ENCODE data around the gene POTEI.
"Not testable (repeated sequence)": the region's sequence is repeated elsewhere in the genome, so short reads cannot be mapped to it uniquely, and the experiment has no call there.

POTEI gene

GRCh38 chr2:130509228-130509627 lies at the start of gene POTEI:
POTEI (minus strand) TSS chr2:130509328; CDS start chr2:130509235, 93 bp downstream.
- in situ Hi-C loops (cut with MboI; ENCODE audit: low sequenced_read_pairs): not testable (repeated sequence)

GRCh38 chr2:130556441-130556840 lies 47.3 kb upstream of the POTEI start:
- in situ Hi-C loops (cut with MboI; ENCODE audit: low sequenced_read_pairs): not testable (repeated sequence)

DNA sequence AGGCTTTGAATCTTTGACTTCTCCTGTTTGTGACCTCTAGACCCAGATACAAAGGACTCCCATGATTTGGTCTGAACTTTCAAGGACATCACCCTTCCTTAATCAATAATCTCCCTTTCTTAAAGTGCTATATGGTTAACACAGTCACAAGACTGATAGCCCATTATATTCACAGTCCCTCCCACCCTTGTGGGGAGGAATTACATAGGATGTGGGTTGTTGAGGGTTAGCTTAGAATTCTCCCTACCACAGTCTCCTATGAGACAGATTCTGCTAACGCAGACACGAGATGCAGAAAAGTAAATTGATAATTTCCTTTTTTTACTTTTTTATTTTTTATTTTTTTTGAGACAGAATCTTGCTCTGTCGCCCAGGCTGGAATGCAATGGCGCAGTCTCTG lies 45.0 kb upstream of the POTEI start:
- in situ Hi-C loops (cut with MboI; ENCODE audit: low sequenced_read_pairs): not testable (repeated sequence)

DNA sequence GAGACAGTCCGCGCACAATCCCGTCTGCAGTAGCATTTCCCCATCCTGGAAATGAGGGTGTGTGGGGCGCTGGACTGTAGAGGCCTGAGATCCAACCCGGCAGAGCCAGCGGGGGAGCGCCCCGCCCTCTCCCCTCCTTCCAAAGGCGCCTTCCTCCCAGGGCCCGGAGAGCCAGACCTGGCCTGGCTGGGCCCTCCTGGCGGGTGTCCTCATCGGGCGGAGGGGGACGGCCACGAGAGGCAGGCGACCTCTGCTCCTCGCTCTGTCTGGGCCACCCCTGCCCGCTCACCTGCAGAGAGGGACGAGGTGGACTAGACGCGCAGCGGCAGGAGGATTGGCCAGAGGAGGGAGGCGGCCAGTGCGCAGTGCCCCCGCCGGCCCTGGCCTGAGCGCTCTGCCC lies 40.3 kb upstream of the POTEI start:
- in situ Hi-C loops (cut with MboI; ENCODE audit: low sequenced_read_pairs): not testable (repeated sequence)

DNA sequence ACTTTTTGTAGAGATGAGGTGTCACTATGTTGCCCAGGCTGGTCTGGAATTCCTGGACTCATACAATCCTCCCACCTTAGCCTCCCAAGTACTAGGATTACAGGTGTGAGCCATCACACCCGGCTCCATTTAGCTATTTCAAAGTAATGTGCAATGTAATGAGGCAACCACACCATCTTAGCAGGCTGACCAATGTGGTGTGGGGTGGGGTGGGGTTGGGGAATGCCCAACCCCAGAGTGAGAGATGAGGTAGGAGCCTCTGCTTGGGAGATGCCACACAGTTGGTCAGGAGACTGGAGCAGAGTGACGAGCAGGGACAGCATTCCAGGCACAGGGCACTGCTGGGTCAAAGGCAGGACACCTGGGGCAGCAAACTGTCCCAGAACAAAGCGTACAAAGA lies 39.3 kb upstream of the POTEI start:
- in situ Hi-C loops (cut with MboI; ENCODE audit: low sequenced_read_pairs): not testable (repeated sequence)

DNA sequence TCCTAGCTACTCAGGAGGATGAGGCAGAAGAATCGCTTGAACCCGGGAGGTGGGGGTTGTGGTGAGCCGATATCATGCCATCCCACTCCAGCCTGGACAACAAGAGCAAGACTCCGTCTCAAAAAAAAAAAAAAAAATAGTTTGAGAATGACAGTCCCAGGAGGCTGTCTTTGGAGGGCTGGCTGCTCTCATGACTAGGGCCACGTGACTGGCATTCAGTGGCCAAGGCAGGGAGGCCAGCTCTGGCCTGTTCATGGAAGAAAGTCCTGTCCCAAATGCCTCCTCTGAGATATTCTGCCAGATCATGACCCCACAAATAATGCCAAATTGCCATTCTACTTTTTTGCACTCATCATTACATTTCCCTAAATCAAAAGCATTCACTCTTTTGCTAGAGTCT lies 35.9 kb upstream of the POTEI start:
- in situ Hi-C loops (cut with MboI; ENCODE audit: low sequenced_read_pairs): not testable (repeated sequence)

DNA sequence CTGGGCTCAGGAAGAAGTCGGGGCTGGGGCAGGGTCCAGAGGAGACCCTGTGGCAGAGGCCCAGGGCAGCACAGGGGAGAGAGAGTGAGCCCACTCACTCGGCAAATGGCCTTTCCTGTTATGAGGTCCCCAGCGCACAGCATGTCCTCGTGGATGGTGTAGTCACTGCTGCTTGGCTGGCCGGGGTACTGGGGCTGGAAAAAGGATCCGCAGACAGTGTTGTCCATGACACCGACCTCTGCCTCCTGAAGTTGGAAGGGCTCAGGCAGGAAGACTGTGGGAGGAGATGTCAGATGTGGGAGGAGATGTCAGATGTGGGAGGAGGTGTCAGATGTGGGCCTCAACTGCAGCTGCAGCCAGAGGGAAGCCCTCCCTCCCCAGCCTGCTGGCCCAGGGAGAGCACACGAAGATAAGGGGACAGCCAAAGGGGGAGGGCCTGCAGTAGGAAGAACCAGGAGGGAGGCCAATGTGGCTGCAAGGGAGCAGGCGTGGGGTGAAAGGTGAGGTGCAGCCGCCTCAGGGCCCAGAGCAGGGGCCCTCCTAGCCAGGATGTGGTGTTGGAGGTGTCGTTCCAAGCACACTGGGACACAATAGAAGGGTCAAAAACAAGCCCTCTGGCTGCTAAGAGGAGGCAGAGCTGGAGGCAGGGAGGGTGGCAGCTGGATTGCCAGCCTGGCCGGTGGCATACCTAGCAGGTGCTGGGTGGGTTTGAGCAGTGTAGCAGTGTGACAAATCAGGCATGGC lies 34.8 kb upstream of the POTEI start:
- in situ Hi-C loops (cut with MboI; ENCODE audit: low sequenced_read_pairs): not testable (repeated sequence)

- in situ Hi-C loops (cut with MboI; ENCODE audit: low sequenced_read_pairs): not testable (repeated sequence)
Observed at GRCh38 chr2:130542789-130543188, 33.7 kb upstream of the POTEI start.

GRCh38 chr2:130538271-130538670 lies 29.1 kb upstream of the POTEI start:
- in situ Hi-C loops (cut with MboI; ENCODE audit: low sequenced_read_pairs): not testable (repeated sequence)

- in situ Hi-C loops (cut with MboI; ENCODE audit: low sequenced_read_pairs): not testable (repeated sequence)
Observed at GRCh38 chr2:130536654-130537053, 27.5 kb upstream of the POTEI start.

DNA sequence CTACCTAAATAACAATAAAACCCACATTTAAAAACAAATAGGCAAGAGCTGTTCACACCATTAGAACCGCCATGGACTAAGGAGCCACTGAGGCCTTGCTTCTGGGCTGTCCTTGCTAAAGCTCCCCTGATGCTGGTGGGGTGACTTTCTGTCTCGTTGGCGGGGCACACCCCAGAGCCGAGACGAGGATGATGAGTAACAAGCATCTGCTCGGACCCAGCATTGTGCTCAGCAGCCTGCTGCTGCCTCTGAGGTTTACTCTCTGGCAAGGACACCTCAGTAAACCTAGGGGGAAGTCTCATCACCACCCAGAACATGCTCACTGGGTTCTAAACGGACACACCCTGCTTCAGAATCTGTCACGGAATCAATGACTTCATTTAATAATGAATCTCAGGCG lies 22.5 kb upstream of the POTEI start:
- in situ Hi-C loops (cut with MboI; ENCODE audit: low sequenced_read_pairs): not testable (repeated sequence)

GRCh38 chr2:130531225-130531624 lies 22.1 kb upstream of the POTEI start:
- in situ Hi-C loops (cut with MboI; ENCODE audit: low sequenced_read_pairs): not testable (repeated sequence)

DNA sequence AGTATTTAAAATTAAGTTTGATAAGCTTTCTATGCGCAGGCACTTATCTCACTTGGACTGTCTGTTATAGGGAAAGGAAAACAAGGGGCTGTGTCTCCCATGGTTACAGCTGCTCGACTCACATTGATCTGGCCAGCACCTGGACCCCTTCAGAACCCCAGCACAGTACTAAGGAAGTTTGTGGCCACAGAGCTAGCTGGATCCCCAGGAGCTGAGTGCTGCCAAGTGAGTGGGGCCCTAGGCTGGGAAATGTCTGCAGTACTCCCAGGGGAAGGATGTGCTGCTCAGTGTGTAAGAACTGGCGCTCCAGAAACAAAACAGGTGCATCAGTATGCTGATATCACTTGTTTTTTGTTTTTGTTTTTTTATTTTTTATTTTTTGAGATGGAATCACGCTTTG lies 21.1 kb upstream of the POTEI start:
- in situ Hi-C loops (cut with MboI; ENCODE audit: low sequenced_read_pairs): not testable (repeated sequence)

DNA sequence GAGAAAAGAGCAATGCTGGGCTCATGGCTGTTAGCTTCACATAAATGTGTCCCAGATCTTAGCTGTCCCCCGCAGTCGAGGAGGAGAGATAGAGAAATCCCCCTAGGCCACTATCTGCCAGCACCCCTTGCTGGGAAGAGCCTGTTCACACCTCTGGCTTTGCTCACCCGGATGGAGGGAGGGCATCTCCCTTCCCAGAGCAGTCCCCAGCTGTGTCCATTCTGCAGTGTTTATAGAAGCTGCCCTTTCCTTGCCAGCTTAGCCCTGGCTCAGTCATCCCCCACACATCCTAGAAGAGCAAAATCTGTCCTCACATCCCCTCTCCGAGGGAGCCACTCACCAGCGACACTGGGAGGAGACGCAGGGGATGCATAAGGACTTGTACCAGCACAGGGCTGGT lies 20.4 kb upstream of the POTEI start:
- in situ Hi-C loops (cut with MboI; ENCODE audit: low sequenced_read_pairs): not testable (repeated sequence)

DNA sequence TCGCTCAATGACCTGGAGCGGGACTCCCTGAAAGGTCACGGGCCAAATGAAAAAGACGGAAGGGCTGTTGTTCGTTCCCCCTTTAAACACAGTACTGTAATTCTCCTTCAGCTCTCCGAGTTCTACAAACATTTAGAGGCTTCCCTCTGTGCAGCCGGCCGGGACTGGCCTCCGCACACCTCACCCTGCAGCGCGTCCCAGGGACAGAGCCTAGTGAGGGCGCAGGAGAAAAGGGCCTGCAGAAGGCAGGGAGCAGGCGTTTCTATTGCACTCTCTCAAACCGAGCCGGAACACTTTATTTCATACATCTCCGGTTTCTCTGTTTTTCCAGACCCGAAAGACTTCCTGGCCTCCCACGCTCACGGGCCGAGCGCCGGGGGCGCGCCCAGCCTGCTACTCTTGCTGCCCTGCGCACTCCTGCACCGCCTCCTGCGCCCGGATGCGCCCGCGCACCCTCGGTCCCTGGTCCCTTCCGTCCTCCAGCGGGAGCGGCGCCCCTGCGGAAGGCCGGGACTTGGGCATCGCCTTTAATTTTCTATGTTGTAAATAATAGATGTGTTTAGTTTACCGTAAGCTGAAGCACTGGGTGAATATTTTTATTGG lies 18.3 kb upstream of the POTEI start:
- in situ Hi-C loops (cut with MboI; ENCODE audit: low sequenced_read_pairs): not testable (repeated sequence)

GRCh38 chr2:130522390-130522789 lies 13.3 kb upstream of the POTEI start:
- in situ Hi-C loops (cut with MboI; ENCODE audit: low sequenced_read_pairs): not testable (repeated sequence)

DNA sequence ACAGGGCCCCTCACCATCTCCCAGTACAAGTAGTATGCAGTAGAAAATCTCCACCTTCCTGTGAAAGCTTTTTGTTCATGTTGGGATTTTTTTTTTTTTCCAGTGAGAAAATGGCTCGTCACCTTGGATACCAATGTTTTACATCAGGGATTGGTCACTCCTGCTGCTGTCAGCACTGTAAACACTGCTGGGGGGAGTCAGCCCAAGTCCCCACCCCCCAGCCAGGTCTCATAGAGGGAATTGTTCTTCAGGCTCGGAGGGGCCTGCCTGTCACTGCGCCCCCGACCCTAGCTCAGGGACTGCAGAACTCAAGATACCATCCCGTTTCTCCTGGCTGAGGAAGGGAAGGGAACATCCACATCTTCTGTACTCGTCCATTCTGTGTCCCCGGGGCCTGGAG lies 11.9 kb upstream of the POTEI start, which contains the start of gene CFC1B:
CFC1B (plus strand) TSS at position 231 of the 400 bp plus-strand sequence. CDS start 263 bp downstream, outside the sequence.
- in situ Hi-C loops (cut with MboI; ENCODE audit: low sequenced_read_pairs): not testable (repeated sequence)

DNA sequence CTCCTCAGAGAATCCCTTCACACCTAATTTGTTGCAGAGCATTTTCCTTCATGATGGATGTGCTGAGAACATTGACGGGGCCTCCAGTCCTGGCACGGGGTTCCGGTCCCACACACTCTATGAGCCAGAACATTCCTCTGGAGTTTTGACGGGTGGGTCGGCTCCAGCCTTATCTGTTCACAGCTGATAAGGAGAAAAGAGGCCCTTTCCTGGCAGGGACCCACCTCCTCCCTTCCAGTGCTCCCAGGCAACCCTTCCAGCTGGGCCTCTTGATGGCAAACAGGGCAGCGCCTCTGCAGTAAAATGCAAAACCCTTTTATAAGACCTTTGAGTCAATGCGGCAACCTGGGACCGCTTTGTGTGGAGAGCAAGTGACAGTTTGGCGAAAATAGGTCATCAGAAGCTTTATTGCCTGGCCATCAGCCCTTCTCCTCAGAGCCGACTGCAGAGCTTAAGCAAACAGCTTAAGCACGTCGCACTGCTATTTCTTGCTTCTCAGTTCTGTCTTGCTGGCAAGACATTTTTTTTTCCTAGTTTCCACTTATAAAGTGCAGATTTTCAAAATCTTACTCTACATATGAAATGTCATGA lies 9.5 kb upstream of the POTEI start:
- in situ Hi-C loops (cut with MboI; ENCODE audit: low sequenced_read_pairs): not testable (repeated sequence)

GRCh38 chr2:130511747-130512451 lies 2.8 kb upstream of the POTEI start:
- in situ Hi-C loops (cut with MboI; ENCODE audit: low sequenced_read_pairs): not testable (repeated sequence)

- in situ Hi-C loops (cut with MboI; ENCODE audit: low sequenced_read_pairs): not testable (repeated sequence)
Observed at GRCh38 chr2:130510807-130511746, 1.9 kb upstream of the POTEI start.
